Tongue (tissue), 2 donors: ENCODE results near the gene PGAM2. TPM values are rescaled to one million over a fixed set of nuclear protein-coding genes. Genes with fewer than 3 reads are reported as not detected.

Experiments used
- DNase-seq: peaks from one replicate; pipeline ENCODE4 v3.0.0-alpha.2; 2015
- total RNA-seq: library from RNA; depleted of rRNA; stranded (reverse); fragments of >200 nt; gene quantifications from one replicate; pipeline ENCODE4 v1.2.3, GENCODE V29; 2014

The PGAM2 gene
- 433 TPM for total RNA-seq

DNA sequence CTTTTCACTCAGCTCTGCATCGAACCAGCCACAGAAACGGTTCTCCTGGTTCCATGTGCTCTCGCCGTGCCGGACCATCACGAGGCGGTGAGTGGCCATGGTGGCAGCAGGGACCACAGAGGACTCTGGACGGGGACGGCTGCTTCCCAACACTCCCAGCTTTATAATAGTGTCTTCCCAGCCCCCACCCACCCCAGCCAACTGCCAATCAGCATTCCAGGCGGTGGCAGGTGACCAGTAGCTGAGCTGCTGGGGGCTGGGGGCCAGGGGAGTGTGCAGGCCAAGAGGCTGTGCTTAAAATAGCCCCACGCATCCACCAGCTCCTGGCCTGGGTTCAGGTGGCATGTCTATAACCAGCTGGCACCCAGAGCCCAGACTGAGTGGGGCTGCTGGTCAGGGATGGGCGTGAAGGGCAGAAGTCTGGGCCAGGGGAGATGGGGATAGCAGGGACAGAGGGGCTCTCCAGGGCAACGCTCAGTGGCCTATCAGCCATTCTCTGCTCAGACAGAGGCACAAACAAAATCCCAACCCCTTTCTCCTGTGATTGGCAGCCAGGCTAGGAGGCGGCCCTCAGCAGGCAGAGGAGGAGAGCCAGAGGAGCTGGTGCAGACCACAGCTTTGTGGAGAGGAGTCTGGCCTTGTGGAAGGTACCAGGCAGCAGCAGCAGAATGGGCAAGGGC, at the start of gene PGAM2:
TSS of gene PGAM2 (minus strand) at position 137 of the 680 bp plus-strand sequence. CDS start at position 99, 38 bp downstream.
- DNase-seq, result peak; percentile 84

GRCh38 chr7:44114586-44115310, 49.4 kb upstream of the PGAM2 start:
- peak; percentile 93 for DNase-seq

GRCh38 chr7:44113764-44114354, 48.5 kb upstream of the PGAM2 start:
- no peak for DNase-seq

GRCh38 chr7:44112997-44113763, 47.8 kb upstream of the PGAM2 start:
- DNase-seq, result no peak

DNA sequence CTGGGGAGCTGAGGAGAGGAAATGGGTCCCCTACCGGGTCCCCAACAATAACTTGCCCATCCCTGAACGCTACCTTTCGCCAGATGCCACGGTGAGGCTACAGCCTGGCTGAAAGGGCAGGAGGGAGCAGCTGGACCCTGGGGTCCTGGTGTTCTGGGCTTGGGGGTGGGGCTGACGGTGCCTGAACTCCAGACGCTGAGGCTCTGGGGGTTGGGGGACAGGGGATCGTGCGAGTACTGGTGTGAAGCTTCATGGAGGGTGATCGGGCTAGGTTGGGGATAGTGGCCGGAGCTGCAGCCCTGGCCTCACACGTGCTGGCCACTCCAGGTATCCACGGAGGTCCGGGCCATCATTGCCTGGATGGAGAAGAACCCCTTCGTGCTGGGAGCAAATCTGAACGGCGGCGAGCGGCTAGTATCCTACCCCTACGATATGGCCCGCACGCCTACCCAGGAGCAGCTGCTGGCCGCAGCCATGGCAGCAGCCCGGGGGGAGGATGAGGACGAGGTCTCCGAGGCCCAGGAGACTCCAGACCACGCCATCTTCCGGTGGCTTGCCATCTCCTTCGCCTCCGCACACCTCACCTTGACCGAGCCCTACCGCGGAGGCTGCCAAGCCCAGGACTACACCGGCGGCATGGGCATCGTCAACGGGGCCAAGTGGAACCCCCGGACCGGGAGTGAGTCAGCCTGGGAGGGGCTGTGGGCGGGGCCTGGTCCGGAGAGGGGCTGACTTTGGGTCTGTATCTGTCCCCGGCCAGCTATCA, 47.0 kb upstream of the PGAM2 start:
- no peak for DNase-seq

DNA sequence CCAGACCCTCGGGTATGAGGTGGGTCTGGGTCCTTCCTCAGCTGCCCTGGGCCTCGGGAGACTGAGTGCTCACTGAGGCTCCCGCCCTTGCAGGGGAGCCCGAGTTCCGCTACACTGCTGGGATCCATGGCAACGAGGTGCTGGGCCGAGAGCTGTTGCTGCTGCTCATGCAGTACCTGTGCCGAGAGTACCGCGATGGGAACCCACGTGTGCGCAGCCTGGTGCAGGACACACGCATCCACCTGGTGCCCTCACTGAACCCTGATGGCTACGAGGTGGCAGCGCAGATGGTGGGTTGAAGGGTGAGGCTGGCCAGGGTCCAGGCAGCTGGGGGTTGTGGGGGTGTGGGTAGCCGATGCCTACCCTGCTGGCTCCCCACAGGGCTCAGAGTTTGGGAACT, 46.4 kb upstream of the PGAM2 start:
- DNase-seq, result no peak

- peak; percentile 58 for DNase-seq
Measured at GRCh38 chr7:44110719-44111635, 45.6 kb upstream of the PGAM2 start.

DNA sequence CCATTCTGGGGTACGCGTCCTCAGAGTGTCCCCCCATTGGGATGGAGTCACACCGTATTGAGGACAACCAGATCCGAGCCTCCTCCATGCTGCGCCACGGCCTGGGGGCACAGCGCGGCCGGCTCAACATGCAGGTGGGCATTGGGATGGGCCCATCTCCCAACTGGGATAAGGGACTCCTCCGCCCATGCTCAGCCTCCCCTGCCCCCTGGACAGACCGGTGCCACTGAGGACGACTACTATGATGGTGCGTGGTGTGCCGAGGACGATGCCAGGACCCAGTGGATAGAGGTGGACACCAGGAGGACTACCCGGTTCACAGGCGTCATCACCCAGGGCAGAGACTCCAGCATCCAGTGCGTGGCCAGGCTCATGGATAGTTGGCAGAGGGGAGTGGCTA, 44.6 kb upstream of the PGAM2 start:
- DNase-seq, result no peak

DNA sequence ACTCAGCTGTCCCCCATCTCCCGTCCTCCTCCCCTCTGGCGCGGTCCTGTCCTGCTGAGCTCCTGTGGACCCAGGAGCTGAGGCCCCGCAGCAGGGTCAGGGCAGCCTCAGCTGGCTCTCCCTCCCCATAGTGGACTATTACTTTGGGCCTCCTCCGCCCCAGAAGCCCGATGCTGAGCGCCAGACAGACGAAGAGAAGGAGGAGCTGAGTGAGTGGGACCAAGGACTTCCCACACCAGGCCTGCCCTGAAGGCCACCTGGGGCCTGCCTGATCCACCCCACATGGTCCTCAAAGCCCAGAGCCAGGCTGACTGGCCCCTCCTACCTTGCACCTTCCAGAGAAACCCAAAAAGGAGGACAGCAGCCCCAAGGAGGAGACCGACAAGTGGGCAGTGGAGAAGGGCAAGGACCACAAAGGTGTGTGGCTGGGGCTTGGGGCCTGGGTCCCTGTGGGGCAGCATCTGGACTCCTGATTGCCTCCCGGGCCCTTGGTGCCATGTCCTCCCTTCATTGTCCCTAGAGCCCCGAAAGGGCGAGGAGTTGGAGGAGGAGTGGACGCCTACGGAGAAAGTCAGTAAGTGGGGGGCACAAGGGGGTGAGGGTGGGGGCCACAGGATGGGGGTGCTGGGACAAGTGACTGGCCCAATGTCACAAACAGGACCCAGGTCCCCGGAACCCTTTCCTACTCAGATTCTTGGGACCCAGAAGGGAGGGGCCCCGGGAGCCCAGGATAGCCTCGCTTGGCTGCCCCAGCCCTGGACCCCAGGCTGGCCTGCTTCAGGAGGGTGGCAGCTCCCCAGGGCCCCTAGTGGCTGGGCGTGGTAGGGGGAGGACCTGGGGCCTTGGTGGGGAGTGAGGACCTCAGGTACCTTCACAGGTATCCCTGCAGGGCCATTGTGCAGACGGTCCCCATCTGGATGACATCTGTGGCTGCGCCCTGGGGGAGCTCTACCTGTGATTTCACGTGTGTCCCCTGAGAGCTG, 43.7 kb upstream of the PGAM2 start:
- no peak for DNase-seq

- DNase-seq, result no peak
Measured at GRCh38 chr7:44107961-44108767, 42.8 kb upstream of the PGAM2 start.

GRCh38 chr7:44107116-44107960, 42.0 kb upstream of the PGAM2 start:
- DNase-seq, result no peak

- DNase-seq, result no peak
Measured at GRCh38 chr7:44106311-44107065, 41.1 kb upstream of the PGAM2 start.

DNA sequence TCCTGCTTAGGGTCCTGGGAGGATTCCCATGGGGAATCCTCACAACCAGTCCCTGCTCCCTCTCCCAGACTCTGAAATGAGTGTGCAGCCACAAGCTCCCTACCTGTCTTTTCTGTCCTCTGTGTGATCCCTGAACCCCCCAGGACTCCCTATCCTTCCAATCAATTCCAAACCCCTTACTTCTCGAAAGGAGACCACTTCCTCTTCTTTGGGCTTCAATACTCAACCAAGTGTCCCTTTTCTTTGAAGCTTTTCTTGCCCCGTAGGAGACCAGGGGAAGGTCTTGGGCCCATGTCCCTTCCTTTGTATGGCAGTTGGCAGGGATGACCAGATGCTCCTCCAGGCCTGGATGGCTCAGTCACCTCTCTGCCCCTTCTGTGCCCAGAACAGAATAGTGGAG, 40.5 kb upstream of the PGAM2 start:
- DNase-seq, result no peak

DNA sequence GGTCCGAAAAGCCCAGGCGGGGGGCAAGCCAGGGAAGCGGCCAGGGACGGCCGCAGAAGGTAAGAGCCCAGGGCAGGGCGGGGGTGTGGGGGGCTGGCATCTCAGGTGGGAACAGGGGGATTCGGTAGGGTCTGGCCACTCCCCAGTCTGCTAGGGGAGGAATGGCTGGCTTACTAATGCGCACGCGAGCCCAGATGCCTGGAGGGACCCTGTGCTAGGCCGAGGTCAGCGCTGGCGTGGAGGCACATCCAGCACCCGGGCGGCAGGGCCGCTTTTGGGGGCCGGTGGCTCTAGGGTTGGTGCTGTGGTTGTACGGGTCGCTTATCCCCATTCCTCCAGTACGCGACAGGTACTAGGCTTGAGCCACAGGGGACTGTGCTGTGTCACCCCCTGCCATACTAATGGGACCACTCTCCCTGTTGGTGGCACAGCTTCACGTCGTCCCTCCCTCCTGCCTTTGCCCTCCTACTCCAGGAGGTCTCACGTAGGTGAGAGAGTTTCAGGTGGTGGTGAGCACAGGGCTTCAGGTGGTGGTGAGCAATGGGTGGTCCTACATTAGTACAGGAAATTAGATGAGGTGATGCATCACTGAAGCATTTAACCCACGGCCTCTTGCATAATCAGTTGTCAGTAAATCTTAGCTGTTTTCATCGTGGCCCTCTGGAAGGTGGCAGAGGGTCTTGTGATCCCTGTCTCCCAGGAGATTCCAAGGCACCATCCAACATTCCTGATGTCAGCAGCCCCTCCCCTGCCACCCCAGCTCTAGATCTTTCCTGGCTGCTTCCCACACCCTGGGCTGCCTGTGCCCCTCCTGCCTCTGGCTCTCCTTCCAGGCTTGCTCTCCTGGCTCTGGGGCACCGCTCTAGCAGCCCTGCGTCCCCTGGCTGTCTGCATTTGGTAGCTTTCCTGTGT, 39.7 kb upstream of the PGAM2 start:
- no peak for DNase-seq

- DNase-seq, result peak; percentile 70
Measured at GRCh38 chr7:44103923-44104859, 38.8 kb upstream of the PGAM2 start, which contains the start of gene AEBP1. Gene AEBP1, plus strand, starts transcription at chr7:44104345. Its CDS starts 321 bp downstream, at chr7:44104666.
